ENCODE results near the gene APEX1.

The APEX1 gene

GRCh38 chr14:20454516-20455354 is at the start of gene APEX1, which contains the start of gene OSGEP:
Gene APEX1, plus strand, starts transcription at chr14:20455226. Its CDS starts 420 bp downstream, at chr14:20455646.
Gene OSGEP, minus strand, starts transcription at chr14:20454812. Its CDS starts 129 bp downstream, at chr14:20454683.
- peak; percentile 80 for DNase-seq

GRCh38 chr14:20409226-20409625 is 45.8 kb upstream of the APEX1 start:
- DNase-seq: no peak

- no peak for DNase-seq
These were observed 42.6 kb upstream of the APEX1 start for GRCh38 chr14:20412411-20412810.

- peak; percentile 39 for DNase-seq
These were observed 41.9 kb upstream of the APEX1 start, which contains the start of gene TEP1 for GRCh38 chr14:20412876-20413743. Gene TEP1, minus strand, starts transcription at chr14:20413501. Its CDS starts 5,062 bp downstream, at chr14:20408439.

DNA sequence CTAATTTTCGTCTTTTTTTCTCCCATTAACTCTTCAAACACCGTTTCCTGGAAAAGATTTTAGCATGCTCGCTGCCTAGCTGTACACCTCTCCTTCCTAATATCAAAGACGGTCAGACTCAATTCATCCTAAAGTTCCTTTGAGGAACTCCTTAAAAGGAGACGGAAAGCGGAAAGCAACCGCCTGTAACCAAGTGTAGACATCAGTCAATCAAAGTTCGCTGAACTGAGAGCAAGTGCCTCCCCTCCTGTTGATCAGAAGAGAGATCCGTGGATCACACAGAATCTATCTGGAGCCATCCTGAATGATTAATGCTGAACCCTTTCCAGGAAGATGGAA is 41.3 kb upstream of the APEX1 start:
- no peak for DNase-seq

DNA sequence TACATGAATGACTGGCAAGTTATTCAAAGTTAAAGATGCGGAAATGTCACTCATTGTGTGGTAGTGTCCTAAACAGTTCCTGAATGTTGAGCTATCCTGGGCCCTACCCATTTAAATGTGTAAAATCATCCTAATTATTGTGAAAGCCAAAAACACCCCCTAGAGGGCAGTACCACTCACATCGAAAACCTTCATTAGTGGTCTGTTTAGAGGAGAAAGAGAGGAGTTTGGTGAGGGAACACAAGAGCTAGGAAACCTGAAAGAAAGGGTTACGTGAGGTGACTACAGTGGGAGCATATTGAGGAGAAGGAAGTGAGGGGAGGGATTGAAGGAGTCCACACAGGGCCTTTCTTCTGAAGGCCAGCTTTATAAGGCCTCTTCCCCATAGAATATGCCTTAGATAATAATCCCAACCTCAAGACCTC is 39.2 kb upstream of the APEX1 start:
- no peak for DNase-seq

- DNase-seq: no peak
These were observed 38.8 kb upstream of the APEX1 start for GRCh38 chr14:20416223-20416622.

- DNase-seq: no peak
These were observed 37.5 kb upstream of the APEX1 start for GRCh38 chr14:20417250-20418186.

DNA sequence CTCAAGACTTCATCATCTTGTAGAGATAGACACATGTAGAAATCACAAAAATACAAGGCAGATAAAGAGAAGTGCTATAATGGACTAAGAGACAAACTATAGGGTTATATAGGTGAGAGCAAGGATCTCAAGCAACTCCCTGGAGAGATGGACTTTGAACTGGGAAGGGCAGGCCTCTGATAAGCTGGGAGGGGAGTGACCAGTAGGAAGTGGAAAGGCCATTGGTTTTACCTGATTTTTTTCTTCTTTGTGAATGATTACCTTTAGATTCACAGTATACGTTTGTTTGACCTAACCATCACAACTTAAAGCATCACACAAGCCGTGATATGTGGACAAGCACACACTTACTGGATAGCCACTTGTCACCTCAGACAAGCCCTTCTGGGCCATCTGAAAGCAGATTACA is 36.5 kb upstream of the APEX1 start:
- DNase-seq: no peak

- DNase-seq: no peak
These were observed 35.6 kb upstream of the APEX1 start for GRCh38 chr14:20419419-20419818.

DNA sequence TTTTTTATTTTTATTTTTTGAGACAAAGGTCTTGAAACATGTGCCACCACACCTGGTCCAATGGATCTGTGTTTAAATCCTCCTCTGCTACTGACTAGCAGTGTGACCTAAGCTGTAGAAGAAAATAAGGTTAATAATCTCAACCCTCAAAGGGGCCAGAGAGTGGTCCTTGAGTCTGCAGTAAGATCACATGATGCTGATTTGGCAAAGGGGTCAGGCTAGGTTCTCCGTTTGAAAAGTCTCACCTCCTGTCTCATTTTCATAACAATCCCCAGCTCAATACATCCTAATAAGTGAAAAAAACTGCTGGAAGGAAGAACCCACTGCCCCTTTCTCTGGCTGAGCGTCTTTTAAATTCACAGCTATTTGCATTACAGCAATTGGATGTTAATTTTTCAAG is 33.8 kb upstream of the APEX1 start:
- DNase-seq: no peak

DNA sequence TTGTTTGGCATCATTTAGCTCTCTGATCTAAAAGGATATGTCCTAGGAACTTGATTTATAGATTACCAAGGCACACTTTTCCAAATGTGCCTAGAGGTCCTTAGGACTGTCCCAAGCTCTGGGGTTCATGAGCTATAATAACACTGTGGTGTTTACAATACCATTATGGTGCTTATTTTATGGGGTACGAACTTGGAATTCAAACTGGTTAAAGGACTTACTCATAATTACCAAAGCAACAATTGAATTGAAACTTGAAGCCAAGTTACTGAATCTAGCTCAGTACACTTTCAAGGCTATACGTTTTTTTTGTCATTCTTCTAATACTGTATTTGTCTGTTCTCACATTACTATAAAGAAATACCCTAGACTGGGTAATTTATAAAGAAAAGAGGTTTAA is 32.1 kb upstream of the APEX1 start:
- DNase-seq: no peak

GRCh38 chr14:20424851-20425250 is 30.2 kb upstream of the APEX1 start:
- DNase-seq: no peak

DNA sequence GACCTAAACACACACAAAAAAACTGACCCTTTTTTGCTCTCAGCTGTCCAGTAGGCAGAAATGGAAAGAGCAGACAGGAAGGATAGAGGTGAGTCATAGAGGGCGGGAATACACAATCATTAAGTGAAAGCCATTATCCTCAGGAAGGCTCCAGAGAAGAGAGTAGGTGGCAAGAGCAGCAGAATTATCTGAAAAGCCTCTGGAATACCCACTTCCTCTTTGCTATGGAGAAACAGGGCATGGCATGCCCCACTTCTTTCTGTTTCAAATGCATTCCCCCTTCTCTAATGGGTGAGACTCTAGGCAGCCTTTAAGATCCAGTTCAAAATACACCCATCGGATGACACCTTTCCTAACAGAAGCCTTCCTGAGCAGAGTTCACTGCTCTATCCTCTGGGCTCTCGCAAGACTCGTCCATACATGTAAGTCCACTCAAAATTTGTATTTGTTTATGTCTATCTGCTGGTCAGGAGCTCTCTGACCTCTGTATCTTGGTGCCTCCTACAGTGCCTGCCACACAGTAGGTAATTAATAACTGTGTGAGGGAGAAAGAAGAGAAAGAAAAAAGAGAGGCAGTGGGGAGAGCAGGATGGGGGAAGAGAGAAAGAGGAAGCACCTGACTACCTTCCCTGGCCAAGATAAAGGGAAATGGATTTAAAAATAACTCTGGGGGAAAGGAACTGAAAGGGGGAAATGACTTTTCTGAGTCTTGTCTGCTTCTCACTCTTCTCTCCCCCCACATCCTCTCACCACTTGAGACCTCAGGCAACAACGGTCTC is 27.6 kb upstream of the APEX1 start:
- no peak for DNase-seq

GRCh38 chr14:20428010-20428365 is 27.0 kb upstream of the APEX1 start:
- DNase-seq: no peak

GRCh38 chr14:20428802-20429201 is 26.2 kb upstream of the APEX1 start:
- DNase-seq: no peak

GRCh38 chr14:20429801-20430669 is 25.0 kb upstream of the APEX1 start:
- no peak for DNase-seq

GRCh38 chr14:20434701-20435581 is 20.1 kb upstream of the APEX1 start:
- no peak for DNase-seq

GRCh38 chr14:20435582-20436362 is 19.3 kb upstream of the APEX1 start, which contains the start of gene KLHL33:
Gene KLHL33, minus strand, starts transcription at chr14:20436166. Its CDS starts 355 bp downstream, at chr14:20435811.
- no peak for DNase-seq
